GM19043 (cell line): Measurements from ENCODE around the gene ZNF84.

ENCODE experiments used
- ATAC-seq: cut with Tn5 transposase; IDR thresholded peaks from one replicate; pipeline ENCODE4 v1.9.1; 2021; ENCODE audit warnings: low read depth; ENCODE audit not compliant: unreplicated experiment

ZNF84 gene

GRCh38 chr12:133037207-133038005 is at the start of gene ZNF84:
Gene ZNF84, plus strand, starts transcription at chr12:133037509. Its CDS starts 3,959 bp downstream, at chr12:133041468.
- peak; percentile 90 for ATAC-seq

GRCh38 chr12:132998741-132999140 is 38.6 kb upstream of the ZNF84 start:
- no peak for ATAC-seq

GRCh38 chr12:133010657-133011297 is 26.5 kb upstream of the ZNF84 start:
- ATAC-seq: no peak

- no peak for ATAC-seq
These were observed 13.7 kb upstream of the ZNF84 start for GRCh38 chr12:133023566-133023965.

GRCh38 chr12:133026996-133027395 is 10.3 kb upstream of the ZNF84 start:
- no peak for ATAC-seq

- no peak for ATAC-seq
These were observed 905 bp downstream of the ZNF84 start for GRCh38 chr12:133038118-133038709.

- ATAC-seq: no peak
These were observed 9.4 kb downstream of the ZNF84 start for GRCh38 chr12:133046698-133047097.

GRCh38 chr12:133057446-133057845 is 20.1 kb downstream of the ZNF84 start:
- no peak for ATAC-seq

GRCh38 chr12:133058203-133059113 is 21.1 kb downstream of the ZNF84 start:
- ATAC-seq: no peak

- ATAC-seq: no peak
These were observed 24.6 kb downstream of the ZNF84 start for GRCh38 chr12:133061954-133062353.

GRCh38 chr12:133063556-133063955 is 26.2 kb downstream of the ZNF84 start:
- ATAC-seq: no peak

GRCh38 chr12:133073836-133074235 is 36.5 kb downstream of the ZNF84 start:
- ATAC-seq: no peak

GRCh38 chr12:133080026-133080367 is 42.7 kb downstream of the ZNF84 start:
- ATAC-seq: peak; percentile 74

- peak; percentile 62 for ATAC-seq
These were observed 43.3 kb downstream of the ZNF84 start, which contains the start of gene ZNF140 for GRCh38 chr12:133080368-133081158. Gene ZNF140, plus strand, starts transcription at chr12:133080923. Its CDS starts 398 bp downstream, at chr12:133081321.

- ATAC-seq: no peak
These were observed 44.0 kb downstream of the ZNF84 start for GRCh38 chr12:133081159-133081780.

- ATAC-seq: no peak
These were observed 46.0 kb downstream of the ZNF84 start for GRCh38 chr12:133083345-133083744.

GRCh38 chr12:133105620-133106019 is 68.3 kb downstream of the ZNF84 start:
- no peak for ATAC-seq

GRCh38 chr12:133106253-133106652 is 68.9 kb downstream of the ZNF84 start:
- no peak for ATAC-seq

GRCh38 chr12:133107121-133107520 is 69.8 kb downstream of the ZNF84 start:
- ATAC-seq: no peak
